GM06990 (cell line): ENCODE results near the gene WIPF3.

Source experiments
- DNase-seq: peaks from one replicate; pipeline ENCODE4 v3.0.0-alpha.2; 2011; ENCODE audit not compliant: insufficient read length; ENCODE audit errors: extremely low read depth
- H3K27me3 ChIP-seq: replicated peaks from 2 replicates; pipeline ENCODE4 v1.6.0; 2011; ENCODE audit warnings: low read length; ENCODE audit not compliant: control insufficient read depth, insufficient read depth
- H3K36me3 ChIP-seq: 2 replicates; pipeline ENCODE4 v1.5.1; 2011; ENCODE audit warnings: low read length; ENCODE audit not compliant: control insufficient read depth, insufficient read depth
- H3K4me3 ChIP-seq: replicated peaks from 2 replicates; pipeline ENCODE4 v1.5.1; 2011; ENCODE audit warnings: low read depth, mild to moderate bottlenecking, control low read depth, low read length
- TF ChIP-seq, protein P1 (sequence below): IDR thresholded peaks from 2 replicates; pipeline ENCODE4 v1.5.1; 2011; ENCODE audit warnings: low read length, control low read depth, mild to moderate bottlenecking, inconsistent platforms; ENCODE audit not compliant: insufficient read depth, poor library complexity, severe bottlenecking

The WIPF3 gene

DNA sequence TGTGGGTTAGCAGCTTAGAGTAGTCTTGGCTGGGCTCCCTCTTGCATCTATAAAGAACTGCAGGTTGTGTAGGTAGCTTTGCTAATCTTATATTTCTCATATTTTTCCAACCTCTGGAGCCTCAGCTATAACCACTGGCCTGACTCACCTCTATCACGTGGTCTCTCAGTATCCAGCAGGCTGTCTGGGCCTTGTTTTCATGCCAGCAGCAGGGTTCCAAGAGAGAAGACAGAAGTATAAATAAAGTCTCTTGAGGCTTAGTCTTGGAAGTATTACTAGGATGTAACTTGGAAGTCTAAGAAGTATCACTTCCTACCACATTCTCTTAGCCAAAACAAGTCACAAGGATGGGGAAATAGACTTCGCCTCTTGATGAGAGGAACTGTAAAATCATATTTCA is 73.3 kb downstream of the WIPF3 start:
- TF ChIP-seq, protein P1, sequence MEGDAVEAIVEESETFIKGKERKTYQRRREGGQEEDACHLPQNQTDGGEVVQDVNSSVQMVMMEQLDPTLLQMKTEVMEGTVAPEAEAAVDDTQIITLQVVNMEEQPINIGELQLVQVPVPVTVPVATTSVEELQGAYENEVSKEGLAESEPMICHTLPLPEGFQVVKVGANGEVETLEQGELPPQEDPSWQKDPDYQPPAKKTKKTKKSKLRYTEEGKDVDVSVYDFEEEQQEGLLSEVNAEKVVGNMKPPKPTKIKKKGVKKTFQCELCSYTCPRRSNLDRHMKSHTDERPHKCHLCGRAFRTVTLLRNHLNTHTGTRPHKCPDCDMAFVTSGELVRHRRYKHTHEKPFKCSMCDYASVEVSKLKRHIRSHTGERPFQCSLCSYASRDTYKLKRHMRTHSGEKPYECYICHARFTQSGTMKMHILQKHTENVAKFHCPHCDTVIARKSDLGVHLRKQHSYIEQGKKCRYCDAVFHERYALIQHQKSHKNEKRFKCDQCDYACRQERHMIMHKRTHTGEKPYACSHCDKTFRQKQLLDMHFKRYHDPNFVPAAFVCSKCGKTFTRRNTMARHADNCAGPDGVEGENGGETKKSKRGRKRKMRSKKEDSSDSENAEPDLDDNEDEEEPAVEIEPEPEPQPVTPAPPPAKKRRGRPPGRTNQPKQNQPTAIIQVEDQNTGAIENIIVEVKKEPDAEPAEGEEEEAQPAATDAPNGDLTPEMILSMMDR: no peak
- Histone ChIP-seq H3K36me3 (no peaks in the 10 kb centered on the region), H3K4me3 (no peak overlapping the region), H3K27me3 (no peaks in the 10 kb centered on the region; the same call in 1 of the 2 replicates)
- DNase-seq: no peak

DNA sequence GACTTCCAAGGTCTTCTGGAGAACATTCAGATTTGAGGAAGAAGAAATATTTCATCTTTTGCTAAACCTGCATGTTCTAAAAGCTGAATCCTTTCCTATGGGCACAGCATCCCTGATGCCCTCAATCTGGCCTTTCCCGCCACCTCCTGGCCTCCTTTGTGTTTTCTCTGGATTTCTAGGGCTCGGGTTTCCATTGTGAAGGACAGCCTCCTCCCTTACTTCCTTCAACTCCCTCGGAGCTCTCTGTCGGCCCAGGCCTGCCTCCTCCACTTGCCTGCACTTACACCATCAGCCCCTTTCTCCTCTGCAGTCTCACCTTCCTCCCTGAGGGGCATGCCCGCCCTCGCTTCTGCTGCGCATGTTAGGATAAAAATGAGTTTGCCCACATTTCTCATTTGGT is 75.4 kb downstream of the WIPF3 start:
- DNase-seq: no peak
- TF ChIP-seq, protein P1: no peak
- no peaks in the 10 kb centered on the region for H3K36me3 ChIP-seq
- H3K4me3 ChIP-seq: no peak overlapping the region
- no peaks in the 10 kb centered on the region for H3K27me3 ChIP-seq

DNA sequence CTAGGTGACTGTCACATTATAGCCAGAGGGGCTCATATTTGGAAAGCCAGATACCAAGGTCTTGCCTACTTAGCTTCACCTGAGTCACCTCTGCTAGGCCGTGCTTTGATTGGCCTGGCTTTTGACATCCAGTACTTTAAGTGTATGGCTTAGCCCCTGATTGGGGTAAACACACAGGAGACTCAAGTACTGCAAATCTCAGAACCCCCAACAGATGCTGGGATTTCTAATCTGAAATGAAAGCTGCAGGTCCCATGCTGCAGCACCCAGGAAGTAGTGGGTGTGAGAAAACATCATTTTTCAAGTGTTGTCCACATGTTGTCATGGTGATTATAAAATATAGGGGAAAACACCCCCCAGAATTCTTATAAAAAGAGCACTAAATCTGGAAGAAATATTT is 76.2 kb downstream of the WIPF3 start:
- no peak overlapping the region for H3K4me3 ChIP-seq
- no peaks in the 10 kb centered on the region for H3K36me3 ChIP-seq
- no peak for DNase-seq
- TF ChIP-seq, protein P1: no peak
- no peaks in the 10 kb centered on the region for H3K27me3 ChIP-seq

DNA sequence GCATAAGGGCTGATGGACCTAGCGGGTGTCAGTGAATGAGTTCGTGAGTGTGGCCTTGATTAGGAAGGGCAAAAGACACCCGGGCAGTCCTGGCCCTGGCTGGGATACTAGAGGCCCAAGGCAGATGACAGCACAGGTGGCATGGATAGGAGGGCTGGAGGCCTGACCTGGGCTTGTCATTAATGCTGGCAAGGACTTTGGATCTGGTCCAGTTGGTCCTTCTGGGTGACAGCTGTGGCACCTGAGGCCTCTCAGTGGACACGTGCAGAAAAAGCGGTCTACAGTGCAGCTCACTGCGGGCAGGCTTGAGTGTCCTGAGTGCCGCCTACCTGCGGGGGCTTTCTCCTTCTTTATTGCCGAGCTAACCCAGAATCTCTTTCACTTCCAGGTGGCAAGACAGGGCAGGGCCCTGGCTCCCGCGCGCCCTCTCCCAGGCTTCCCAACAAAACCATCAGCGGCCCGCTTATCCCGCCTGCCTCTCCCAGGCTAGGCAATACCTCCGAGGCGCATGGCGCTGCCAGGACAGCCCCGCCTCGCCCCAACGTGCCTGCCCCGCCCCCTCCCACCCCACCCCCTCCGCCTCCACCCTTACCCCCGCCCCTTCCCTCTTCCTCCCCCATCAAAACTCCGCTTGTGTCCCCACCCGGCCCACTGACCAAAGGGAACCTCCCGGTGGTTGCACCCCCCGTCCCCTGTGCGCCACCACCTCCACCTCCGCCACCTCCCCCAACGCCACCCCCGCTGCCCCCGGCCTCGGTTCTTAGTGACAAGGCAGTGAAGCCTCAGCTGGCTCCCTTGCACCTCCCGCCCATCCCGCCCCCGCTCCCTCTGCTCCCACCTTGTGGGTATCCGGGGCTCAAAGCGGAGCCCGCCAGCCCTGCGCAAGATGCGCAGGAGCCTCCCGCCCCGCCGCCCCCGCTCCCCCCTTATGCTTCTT is 77.4 kb downstream of the WIPF3 start:
- Histone ChIP-seq H3K4me3 (no peak overlapping the region), H3K36me3 (no peaks in the 10 kb centered on the region), H3K27me3 (no peaks in the 10 kb centered on the region)
- no peak for DNase-seq
- TF ChIP-seq, protein P1: no peak

DNA sequence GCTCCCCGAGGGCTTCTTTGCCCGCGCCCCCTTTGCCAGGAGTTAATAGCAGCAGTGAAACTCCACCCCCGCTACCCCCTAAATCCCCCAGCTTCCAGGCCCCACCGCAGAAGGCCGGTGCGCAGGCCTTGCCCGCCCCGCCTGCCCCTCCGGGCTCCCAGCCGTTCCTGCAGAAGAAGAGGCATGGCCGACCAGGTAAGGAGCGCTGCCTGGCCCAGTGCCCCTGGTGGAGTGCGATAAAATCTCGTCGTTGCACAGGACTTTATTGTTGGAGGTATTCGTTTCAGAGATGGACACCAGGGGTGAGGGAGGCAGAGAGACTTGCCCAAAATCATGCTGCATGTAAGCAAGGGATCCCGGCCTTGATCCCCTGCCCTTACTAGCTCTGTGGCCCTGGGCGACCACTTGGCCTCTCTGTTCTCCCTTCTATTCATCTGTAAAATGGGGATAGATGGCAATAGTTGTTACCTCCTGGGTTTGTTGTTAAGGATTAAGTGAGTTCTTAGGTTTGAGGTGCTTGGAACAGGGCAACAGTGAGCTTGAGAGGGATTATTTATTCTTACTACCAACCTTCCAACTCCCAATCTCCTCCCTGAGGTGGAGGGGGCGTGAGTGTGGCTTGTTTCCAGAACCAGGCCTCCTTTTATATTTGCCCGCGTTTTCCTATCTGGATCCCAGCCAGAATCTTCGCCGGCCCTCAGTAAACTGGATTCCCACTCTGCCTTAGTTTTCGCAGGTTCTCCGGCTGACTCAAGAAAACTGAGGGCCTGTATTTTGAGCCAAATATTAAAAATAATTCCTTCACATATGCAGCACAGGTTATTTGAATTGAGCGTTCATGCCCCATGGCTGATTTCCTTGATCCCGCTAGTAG is 78.3 kb downstream of the WIPF3 start:
- DNase-seq: no peak
- Histone ChIP-seq H3K36me3 (no peaks in the 10 kb centered on the region), H3K4me3 (no peak overlapping the region), H3K27me3 (no peaks in the 10 kb centered on the region)
- TF ChIP-seq, protein P1: no peak
